GM13977 (cell line): Measurements from ENCODE around the gene MRPL16.

ENCODE experiments used
- DNase-seq: peaks from one replicate; pipeline ENCODE4 v3.0.0; 2012; ENCODE audit warnings: low spot score
- in situ Hi-C: fragments of 300-500 bp; cut with MboI; formaldehyde crosslinking; loops from one replicate; pipeline ENCODE4 v1.12.0; 2022; ENCODE audit warnings: low sequenced_read_pairs, low pct_unique_long_range_greater_than_20kb, mixed read lengths, inconsistent platforms; ENCODE audit not compliant: unreplicated experiment
- TF ChIP-seq, protein P1 (sequence below): IDR thresholded peaks from 2 replicates; pipeline ENCODE4 v1.5.1; 2012; ENCODE audit warnings: mild to moderate bottlenecking, control low read depth; ENCODE audit not compliant: insufficient read depth; ENCODE audit errors: extremely low read depth, missing control alignments

The MRPL16 gene

GRCh38 chr11:59801981-59802638 is 8.5 kb downstream of the MRPL16 start:
- DNase-seq = no peak
- TF ChIP-seq, protein P1, sequence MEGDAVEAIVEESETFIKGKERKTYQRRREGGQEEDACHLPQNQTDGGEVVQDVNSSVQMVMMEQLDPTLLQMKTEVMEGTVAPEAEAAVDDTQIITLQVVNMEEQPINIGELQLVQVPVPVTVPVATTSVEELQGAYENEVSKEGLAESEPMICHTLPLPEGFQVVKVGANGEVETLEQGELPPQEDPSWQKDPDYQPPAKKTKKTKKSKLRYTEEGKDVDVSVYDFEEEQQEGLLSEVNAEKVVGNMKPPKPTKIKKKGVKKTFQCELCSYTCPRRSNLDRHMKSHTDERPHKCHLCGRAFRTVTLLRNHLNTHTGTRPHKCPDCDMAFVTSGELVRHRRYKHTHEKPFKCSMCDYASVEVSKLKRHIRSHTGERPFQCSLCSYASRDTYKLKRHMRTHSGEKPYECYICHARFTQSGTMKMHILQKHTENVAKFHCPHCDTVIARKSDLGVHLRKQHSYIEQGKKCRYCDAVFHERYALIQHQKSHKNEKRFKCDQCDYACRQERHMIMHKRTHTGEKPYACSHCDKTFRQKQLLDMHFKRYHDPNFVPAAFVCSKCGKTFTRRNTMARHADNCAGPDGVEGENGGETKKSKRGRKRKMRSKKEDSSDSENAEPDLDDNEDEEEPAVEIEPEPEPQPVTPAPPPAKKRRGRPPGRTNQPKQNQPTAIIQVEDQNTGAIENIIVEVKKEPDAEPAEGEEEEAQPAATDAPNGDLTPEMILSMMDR = peak; percentile 3
- in situ Hi-C loops = loop anchor here (10.0 to 25.0 kb wide), 2 partner anchors 47 to 685 kb away; partner anchors contain the start of genes MS4A12 and STX3

- TF ChIP-seq, protein P1 = no peak
- in situ Hi-C loops = loop anchor here (10.0 to 25.0 kb wide), 2 partner anchors 46 to 686 kb away; partner anchors contain the start of genes MS4A12 and STX3
- DNase-seq = no peak
These were observed 9.3 kb downstream of the MRPL16 start for GRCh38 chr11:59801160-59801706.

GRCh38 chr11:59800390-59801025 is 10.1 kb downstream of the MRPL16 start:
- in situ Hi-C loops = loop anchor here (10.0 to 25.0 kb wide), 2 partner anchors 46 to 687 kb away; partner anchors contain the start of genes MS4A12 and STX3
- DNase-seq = no peak
- TF ChIP-seq, protein P1 = no peak

GRCh38 chr11:59794417-59794816 is 16.2 kb downstream of the MRPL16 start:
- in situ Hi-C loops = no loop called here
- TF ChIP-seq, protein P1 = no peak
- DNase-seq = no peak

- TF ChIP-seq, protein P1 = no peak
- no peak for DNase-seq
- in situ Hi-C loops = no loop called here
These were observed 18.1 kb downstream of the MRPL16 start for GRCh38 chr11:59792507-59792906.

GRCh38 chr11:59791639-59792038 is 18.9 kb downstream of the MRPL16 start:
- in situ Hi-C loops = no loop called here
- DNase-seq = no peak
- TF ChIP-seq, protein P1 = no peak
